ENCODE data around the gene LCAT. TPM values are rescaled to one million over a fixed set of nuclear protein-coding genes. Genes with fewer than 3 reads are reported as not detected.

The LCAT gene
- total RNA-seq, 1 experiment from 2014 or later, result 7.2 TPM

DNA sequence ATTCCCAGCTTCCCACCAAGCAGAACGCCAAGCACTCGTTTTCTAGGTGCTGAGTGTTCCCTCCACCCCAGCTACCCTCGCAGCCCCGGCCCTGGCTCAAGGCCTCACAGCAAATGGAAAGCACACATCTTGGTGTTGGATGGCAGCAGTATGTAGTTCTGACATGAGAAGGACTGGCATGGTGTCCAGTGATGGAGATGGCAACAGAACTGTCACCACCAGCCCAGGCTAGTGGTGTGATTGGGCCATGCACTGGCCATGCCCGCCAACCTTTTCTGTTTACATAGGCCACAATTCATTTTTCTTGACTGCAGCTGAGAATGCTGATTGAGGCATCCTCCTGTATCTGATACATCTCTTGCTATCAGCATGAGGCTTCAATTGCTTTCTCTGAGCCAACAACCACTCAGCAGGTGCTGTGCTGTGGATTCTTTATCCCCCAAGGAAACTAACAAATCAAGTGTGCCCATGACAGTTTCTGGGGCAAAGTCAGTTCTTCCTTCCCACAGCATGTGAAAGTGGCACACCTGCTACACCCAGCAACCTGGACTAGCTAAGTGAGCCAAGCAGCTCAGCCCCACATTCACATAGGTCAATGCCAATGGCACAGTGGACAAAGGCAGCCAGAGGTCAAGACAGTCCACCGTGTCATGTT is 20.7 kb upstream of the LCAT start:
- Histone ChIP-seq H3K4me1 (replicated peaks) (peaks cover 38% of the 10 kb centered on the region), H3K27ac (no peak overlapping the region), H3K9me3 (replicated peaks) (peaks cover 4% of the 10 kb centered on the region), H3K27me3 (replicated peaks) (no peaks in the 10 kb centered on the region), H3K4me3 (no peak overlapping the region), H3K36me3 (peaks cover 88% of the 10 kb centered on the region)
- no peak for DNase-seq (ENCODE audit: low read depth in 1 of 2, low spot score in 2 of 2)

DNA sequence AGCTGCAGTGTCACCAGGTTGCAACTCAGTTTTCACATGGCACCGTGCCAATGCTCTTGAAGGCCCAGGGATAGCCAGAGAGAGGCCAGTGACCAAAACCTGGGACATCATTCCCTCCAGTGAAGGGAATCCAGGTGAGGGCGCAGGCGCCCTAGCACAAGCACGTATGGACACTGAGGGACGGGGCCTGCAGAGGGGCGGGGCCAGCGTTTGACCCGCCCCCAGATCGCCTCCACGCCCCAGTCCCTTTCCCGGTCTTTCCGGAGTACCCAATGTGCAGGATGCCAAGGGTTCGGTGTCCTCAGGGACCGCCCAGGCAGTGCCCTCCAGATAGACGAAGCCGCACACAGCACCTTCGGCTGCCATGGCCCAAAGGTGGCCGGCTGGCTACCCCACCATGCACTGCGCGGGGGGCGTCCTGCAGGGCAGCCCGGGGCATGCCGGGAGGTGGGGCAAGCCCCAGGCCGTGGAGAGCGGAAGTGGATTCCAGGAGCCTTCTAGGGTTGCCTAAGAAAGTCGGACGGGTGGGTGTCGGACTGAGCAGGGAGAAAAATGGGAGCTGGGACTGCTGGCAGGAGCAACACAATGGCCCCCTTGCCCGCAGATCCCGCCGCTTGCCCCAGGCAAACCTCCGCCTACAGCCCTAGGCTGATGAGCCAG is 19.9 kb upstream of the LCAT start:
- Histone ChIP-seq H3K4me1 (replicated peaks) (peaks cover 42% of the 10 kb centered on the region), H3K4me3 (no peak overlapping the region), H3K27me3 (replicated peaks) (no peaks in the 10 kb centered on the region), H3K27ac (no peak overlapping the region), H3K36me3 (peaks cover 95% of the 10 kb centered on the region), H3K9me3 (replicated peaks) (peaks cover 4% of the 10 kb centered on the region)
- no peak for DNase-seq (ENCODE audit: low read depth in 1 of 2, low spot score in 2 of 2)

DNA sequence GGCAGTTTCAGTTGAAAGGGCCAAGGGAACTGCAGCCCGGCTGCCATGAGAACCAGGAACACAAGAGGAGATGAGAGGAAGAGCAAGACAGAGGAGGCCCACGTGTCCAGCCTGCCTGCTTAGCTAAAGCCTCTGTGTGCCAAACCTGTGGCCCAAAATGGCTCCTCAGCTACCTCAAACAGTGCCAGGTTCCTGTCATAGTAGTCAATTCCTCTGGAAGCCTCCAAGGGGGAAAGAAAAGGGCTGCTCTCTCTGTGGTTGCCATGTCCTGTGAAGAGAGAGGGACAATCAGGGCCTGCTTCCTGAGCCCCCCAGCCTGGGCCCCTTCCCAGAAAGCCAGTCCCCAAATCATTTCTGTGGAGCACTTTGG is 19.4 kb upstream of the LCAT start:
- Histone ChIP-seq H3K9me3 (replicated peaks) (peaks cover 3% of the 10 kb centered on the region), H3K27me3 (replicated peaks) (no peaks in the 10 kb centered on the region), H3K27ac (no peak overlapping the region), H3K4me3 (no peak overlapping the region), H3K4me1 (replicated peaks) (peaks cover 42% of the 10 kb centered on the region), H3K36me3 (peaks cover 99% of the 10 kb centered on the region)
- no peak for DNase-seq (ENCODE audit: low read depth in 1 of 2, low spot score in 2 of 2)

- no peak for DNase-seq (ENCODE audit: low read depth in 1 of 2, low spot score in 2 of 2)
- H3K36me3 ChIP-seq, result peaks cover 99% of the 10 kb centered on the region
- no peaks in the 10 kb centered on the region; the same call in 1 of the 2 replicates for H3K9me3 ChIP-seq (replicated peaks)
- H3K27ac ChIP-seq, result no peak overlapping the region
- no peak overlapping the region for H3K4me3 ChIP-seq
- H3K4me1 ChIP-seq (replicated peaks), result peaks cover 40% of the 10 kb centered on the region
- H3K27me3 ChIP-seq (replicated peaks), result no peaks in the 10 kb centered on the region
These were observed 18.2 kb upstream of the LCAT start for GRCh38 chr16:67962135-67962534.

DNA sequence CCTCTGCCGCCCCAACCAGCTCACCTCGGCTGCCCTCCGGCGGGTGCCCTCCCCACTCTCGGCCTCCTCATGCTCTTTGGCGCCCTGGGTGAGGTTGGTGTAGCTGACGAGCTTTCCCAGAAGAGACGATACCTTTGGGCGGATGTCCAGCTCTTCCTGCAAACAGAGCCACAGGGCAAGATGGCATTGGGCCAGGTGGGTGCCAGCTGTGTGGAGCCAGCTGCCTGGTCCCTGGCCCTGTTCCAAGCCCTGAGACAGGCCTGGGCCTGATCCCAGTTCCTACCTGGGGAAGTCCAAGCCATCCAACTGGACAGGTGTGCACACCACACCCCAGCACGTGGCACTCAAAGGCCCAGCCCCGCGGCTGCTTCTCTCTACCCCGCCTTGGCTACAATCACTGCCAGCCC is 17.6 kb upstream of the LCAT start:
- H3K4me3 ChIP-seq, result no peak overlapping the region
- H3K27me3 ChIP-seq (replicated peaks), result no peaks in the 10 kb centered on the region
- H3K27ac ChIP-seq, result no peak overlapping the region
- peaks cover 97% of the 10 kb centered on the region for H3K36me3 ChIP-seq
- H3K4me1 ChIP-seq (replicated peaks), result peaks cover 34% of the 10 kb centered on the region
- no peaks in the 10 kb centered on the region; the same call in 1 of the 2 replicates for H3K9me3 ChIP-seq (replicated peaks)
- DNase-seq (ENCODE audit: low read depth in 1 of 2, low spot score in 2 of 2), result no peak

GRCh38 chr16:67959536-67960329 is 15.8 kb upstream of the LCAT start:
- peak; percentile 91 to 93 for DNase-seq (ENCODE audit: low read depth in 1 of 2, low spot score in 2 of 2)
- H3K9me3 ChIP-seq (replicated peaks), result no peaks in the 10 kb centered on the region
- peaks cover 23% of the 10 kb centered on the region for H3K4me1 ChIP-seq (replicated peaks)
- H3K27ac ChIP-seq, result peak overlapping the region; percentile 72
- H3K27me3 ChIP-seq (replicated peaks), result no peaks in the 10 kb centered on the region
- no peak overlapping the region for H3K4me3 ChIP-seq
- peaks cover 97% of the 10 kb centered on the region for H3K36me3 ChIP-seq

- H3K4me3 ChIP-seq, result no peak overlapping the region
- H3K36me3 ChIP-seq, result peaks cover 97% of the 10 kb centered on the region
- DNase-seq (ENCODE audit: low read depth in 1 of 2, low spot score in 2 of 2), result no peak
- peaks cover 23% of the 10 kb centered on the region for H3K4me1 ChIP-seq (replicated peaks)
- no peak overlapping the region for H3K27ac ChIP-seq
- no peaks in the 10 kb centered on the region for H3K9me3 ChIP-seq (replicated peaks)
- no peaks in the 10 kb centered on the region for H3K27me3 ChIP-seq (replicated peaks)
These were observed 13.7 kb upstream of the LCAT start for GRCh38 chr16:67957622-67958021.

DNA sequence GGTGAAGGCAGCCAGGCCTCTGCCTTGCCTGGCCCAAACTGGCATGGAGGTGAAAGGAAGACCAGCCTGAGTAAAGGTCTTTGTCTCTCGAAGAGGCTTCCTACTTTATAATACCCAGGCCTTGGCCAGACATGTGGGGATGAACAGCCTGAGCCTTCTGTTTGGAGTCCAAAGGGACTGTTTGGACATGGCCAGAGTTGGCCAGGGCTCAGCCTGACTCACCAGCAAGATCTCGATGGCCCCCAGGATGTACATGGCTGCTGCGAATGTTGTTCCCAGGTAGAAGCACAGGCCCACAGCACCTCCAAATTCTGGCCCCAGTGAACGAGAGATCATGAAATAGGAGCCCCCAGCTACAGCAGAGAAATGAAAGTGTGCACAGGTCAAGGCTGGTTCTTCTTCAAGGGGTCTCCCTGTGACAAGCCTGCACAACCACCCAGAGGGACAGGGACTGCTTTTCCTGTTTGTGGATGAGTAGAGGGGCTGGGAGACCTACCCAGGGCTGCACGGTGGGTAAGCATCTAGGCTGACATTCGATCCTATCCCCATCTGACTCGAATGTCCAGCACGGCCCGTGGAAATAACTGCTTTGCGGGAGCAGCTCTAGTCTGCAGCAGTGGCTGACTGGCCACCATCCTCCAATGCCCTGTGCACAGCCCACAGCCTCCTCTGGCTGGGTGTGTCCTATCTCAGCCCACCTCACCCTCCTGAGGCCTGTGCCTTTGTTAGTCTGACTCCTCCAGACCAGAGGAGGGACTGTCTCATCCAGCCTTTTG is 10.7 kb upstream of the LCAT start:
- DNase-seq (ENCODE audit: low read depth in 1 of 2, low spot score in 2 of 2), result no peak
- Histone ChIP-seq H3K4me1 (replicated peaks) (peaks cover 11% of the 10 kb centered on the region), H3K27ac (no peak overlapping the region), H3K9me3 (replicated peaks) (no peaks in the 10 kb centered on the region), H3K4me3 (no peak overlapping the region), H3K27me3 (replicated peaks) (no peaks in the 10 kb centered on the region), H3K36me3 (peaks cover 97% of the 10 kb centered on the region)

- H3K9me3 ChIP-seq (replicated peaks), result no peaks in the 10 kb centered on the region
- H3K27me3 ChIP-seq (replicated peaks), result no peaks in the 10 kb centered on the region
- peaks cover 3% of the 10 kb centered on the region for H3K4me1 ChIP-seq (replicated peaks)
- H3K36me3 ChIP-seq, result peaks cover 99% of the 10 kb centered on the region
- H3K4me3 ChIP-seq, result no peak overlapping the region
- H3K27ac ChIP-seq, result no peak overlapping the region
- no peak for DNase-seq (ENCODE audit: low read depth in 1 of 2, low spot score in 2 of 2)
These were observed 9.9 kb upstream of the LCAT start for GRCh38 chr16:67953641-67954375.

GRCh38 chr16:67951485-67951884 is 7.6 kb upstream of the LCAT start:
- DNase-seq (ENCODE audit: low read depth in 1 of 2, low spot score in 2 of 2), result no peak
- H3K4me3 ChIP-seq, result no peak overlapping the region
- H3K27me3 ChIP-seq (replicated peaks), result no peaks in the 10 kb centered on the region
- peaks cover 100% of the 10 kb centered on the region for H3K36me3 ChIP-seq
- no peak overlapping the region for H3K27ac ChIP-seq
- H3K4me1 ChIP-seq (replicated peaks), result no peaks in the 10 kb centered on the region
- H3K9me3 ChIP-seq (replicated peaks), result no peaks in the 10 kb centered on the region

DNA sequence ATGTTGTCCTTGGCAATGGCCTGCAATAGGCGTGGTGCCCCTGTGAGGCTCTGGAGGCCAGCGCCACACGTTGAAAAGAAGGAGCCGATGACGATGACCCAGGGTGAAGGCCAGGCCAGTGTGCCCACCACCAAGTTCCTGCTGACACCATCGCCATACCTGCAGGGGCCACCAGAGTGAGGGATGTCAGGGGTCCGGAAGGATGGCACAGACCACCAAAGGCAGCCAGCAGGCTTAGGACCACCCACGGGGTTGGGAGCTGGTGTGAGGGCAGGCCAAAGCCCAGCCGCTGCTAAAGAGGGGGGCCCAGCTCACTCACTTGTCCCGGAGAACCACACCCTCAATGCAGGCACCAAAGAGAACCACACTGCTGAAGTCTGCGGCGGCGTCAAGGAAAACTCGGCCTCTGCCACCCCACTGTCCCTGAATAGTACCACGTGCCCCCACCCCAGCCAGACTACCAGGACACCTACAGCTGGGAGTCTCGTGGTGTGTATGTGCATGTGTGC is 6.5 kb upstream of the LCAT start:
- H3K4me3 ChIP-seq, result no peak overlapping the region
- peaks cover 100% of the 10 kb centered on the region for H3K36me3 ChIP-seq
- no peaks in the 10 kb centered on the region for H3K27me3 ChIP-seq (replicated peaks)
- H3K27ac ChIP-seq, result no peak overlapping the region
- no peaks in the 10 kb centered on the region for H3K4me1 ChIP-seq (replicated peaks)
- no peak for DNase-seq (ENCODE audit: low read depth in 1 of 2, low spot score in 2 of 2)
- H3K9me3 ChIP-seq (replicated peaks), result no peaks in the 10 kb centered on the region

- Histone ChIP-seq H3K36me3 (peaks cover 100% of the 10 kb centered on the region), H3K4me1 (replicated peaks) (no peaks in the 10 kb centered on the region), H3K27ac (no peak overlapping the region), H3K9me3 (replicated peaks) (no peaks in the 10 kb centered on the region), H3K4me3 (no peak overlapping the region), H3K27me3 (replicated peaks) (no peaks in the 10 kb centered on the region)
- no peak for DNase-seq (ENCODE audit: low read depth in 1 of 2, low spot score in 2 of 2)
These were observed 5.7 kb upstream of the LCAT start for GRCh38 chr16:67949645-67950044.

- no peak for DNase-seq (ENCODE audit: low read depth in 1 of 2, low spot score in 2 of 2)
- Histone ChIP-seq H3K4me3 (no peak overlapping the region), H3K27ac (no peak overlapping the region), H3K9me3 (replicated peaks) (no peaks in the 10 kb centered on the region), H3K4me1 (replicated peaks) (no peaks in the 10 kb centered on the region), H3K27me3 (replicated peaks) (no peaks in the 10 kb centered on the region), H3K36me3 (peaks cover 100% of the 10 kb centered on the region)
These were observed 4.1 kb upstream of the LCAT start for GRCh38 chr16:67948015-67948414.

Data from SJSA1 (cell line).